Fibroblast of skin of back (primary cell): Measurements from ENCODE around the gene RUFY2.

Experiments
- DNase-seq: peaks from one replicate; pipeline ENCODE4 v3.0.0-alpha.2; 2013

RUFY2 gene

GRCh38 chr10:68364101-68364886 is 42.8 kb downstream of the RUFY2 start:
- no peak for DNase-seq

DNA sequence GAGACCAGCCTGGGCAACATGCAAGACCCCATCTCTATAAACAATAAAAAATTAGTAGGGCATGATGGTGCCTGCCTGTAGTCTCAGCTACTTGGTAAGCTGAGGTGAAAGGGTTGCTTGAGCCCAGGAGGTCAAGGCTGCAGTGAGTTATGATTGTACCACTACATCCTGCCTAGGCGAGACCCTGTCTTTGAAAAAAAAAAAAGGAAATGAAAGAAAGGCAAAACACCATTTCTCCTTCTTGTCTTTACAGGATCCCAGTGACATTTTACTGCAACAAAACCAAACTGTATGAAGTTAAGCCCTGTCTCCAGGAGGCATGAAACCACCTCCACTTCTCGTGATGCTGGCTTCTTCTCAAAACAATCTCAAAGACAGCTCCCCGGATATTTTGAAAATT is 44.5 kb downstream of the RUFY2 start:
- no peak for DNase-seq

DNA sequence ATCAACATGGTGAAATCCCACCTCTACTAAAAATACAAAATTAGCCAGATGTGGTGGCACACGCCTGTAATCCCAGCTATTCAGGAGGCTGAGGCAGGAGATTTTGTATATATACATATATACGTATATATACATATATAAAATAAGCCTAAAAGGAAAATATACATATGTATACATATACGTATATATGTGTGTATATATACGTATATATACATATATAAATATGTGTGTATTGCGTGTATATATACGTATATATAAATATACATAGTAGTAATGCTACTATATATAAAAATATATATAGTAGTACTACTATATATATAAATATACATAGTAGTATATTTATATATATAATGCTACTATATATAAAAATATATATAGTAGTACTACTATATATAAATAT is 47.9 kb downstream of the RUFY2 start:
- DNase-seq: no peak

GRCh38 chr10:68353537-68353936 is 53.5 kb downstream of the RUFY2 start:
- no peak for DNase-seq

DNA sequence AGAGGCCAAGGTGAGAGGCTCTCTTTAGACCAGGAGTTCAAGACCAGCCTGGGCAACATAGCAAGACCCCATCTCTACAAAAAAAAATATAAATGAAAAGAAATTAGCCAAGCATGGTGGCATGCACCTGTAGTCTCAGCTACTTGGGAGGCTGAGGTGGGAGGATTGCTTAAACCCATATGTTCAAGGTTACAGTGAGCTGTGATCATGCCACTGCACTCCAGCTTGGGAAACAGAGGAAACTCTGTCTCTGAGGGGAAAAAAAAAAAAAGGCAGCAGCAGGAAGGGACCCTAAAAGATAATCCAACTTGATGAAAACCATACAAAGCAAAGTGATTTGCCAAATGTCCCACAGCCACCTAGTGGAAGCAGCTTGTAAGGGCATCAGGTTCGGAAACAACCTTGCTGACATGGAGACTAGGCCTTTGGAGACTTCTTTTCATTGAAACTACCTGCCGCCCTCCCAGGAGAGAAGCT is 58.8 kb downstream of the RUFY2 start:
- DNase-seq: peak; percentile 48

GRCh38 chr10:68346774-68347173 is 60.3 kb downstream of the RUFY2 start:
- DNase-seq: no peak

DNA sequence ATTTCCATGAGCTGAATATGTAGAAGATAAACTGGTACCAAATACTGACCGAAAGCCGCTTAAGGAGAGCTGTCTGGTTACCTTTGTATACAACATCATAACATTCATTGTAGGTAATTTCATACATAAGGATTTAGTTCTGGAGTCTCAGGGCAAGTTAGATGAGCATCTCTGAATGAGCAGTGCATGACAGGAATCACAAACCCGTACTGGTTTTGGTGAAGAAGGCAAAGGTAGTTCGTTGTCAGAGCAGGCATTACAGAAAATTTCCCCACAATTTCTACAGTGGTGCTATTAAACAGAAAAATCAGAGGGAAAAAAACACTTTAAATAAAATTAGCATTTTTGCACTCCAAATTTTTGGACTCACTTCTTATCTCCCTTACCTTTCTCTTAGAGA is 61.5 kb downstream of the RUFY2 start:
- DNase-seq: no peak

DNA sequence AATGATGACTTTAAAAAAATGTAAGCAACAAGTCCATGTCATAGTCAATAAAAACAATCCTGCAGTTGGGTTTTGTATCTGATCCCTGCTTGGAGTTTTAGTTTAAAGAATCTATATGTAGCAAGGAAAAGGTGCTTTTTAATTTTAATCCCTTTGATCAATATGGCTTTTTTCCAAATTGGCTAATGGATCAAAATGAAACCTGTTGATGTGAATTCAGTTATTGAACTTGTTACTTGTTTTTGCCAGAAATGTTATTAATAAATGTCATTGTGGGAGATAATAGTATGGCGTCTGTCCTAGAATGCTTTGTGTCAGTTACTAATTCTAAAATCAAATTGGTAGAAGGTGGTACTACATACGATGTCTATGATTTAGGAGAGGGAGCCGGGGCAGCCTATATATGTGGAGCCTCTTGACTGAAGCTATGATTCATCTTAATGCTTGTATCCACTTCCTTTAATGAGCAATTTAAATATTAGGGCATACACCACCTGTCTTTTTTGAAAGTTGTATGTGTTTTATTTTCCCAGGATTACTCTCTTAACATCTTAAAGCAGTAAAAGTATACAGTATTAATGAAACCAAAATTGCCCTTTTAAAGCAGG is 64.1 kb downstream of the RUFY2 start:
- no peak for DNase-seq

- DNase-seq: no peak
These were observed 66.6 kb downstream of the RUFY2 start for GRCh38 chr10:68340358-68341080.

DNA sequence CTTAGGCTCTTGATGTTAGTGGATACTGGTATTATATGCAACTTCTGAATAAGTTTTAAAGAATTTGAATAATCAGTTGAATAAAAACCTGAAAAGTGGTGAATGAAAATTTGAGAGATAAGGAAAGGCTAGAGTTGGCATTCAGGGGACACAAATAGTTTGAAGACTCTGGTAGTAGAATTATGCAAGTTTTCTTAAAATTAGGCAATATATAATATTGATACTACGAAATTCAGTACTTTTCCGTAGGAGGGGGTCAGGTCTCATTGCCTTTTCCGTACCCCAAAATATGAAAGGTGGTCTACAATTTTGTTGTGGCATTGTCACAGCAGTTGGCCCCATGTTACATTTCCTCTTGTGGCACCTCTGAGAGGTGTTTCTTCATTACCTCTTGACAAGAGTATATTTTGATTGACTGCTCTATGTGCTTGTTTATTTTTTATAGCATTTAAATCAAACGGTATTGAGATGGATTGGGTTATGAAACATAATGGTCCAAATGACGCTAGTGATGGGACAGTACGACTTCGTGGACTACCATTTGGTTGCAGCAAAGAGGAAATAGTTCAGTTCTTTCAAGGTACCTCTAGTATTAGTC is 70.2 kb downstream of the RUFY2 start:
- no peak for DNase-seq

GRCh38 chr10:68334672-68335467 is 72.2 kb downstream of the RUFY2 start:
- no peak for DNase-seq

DNA sequence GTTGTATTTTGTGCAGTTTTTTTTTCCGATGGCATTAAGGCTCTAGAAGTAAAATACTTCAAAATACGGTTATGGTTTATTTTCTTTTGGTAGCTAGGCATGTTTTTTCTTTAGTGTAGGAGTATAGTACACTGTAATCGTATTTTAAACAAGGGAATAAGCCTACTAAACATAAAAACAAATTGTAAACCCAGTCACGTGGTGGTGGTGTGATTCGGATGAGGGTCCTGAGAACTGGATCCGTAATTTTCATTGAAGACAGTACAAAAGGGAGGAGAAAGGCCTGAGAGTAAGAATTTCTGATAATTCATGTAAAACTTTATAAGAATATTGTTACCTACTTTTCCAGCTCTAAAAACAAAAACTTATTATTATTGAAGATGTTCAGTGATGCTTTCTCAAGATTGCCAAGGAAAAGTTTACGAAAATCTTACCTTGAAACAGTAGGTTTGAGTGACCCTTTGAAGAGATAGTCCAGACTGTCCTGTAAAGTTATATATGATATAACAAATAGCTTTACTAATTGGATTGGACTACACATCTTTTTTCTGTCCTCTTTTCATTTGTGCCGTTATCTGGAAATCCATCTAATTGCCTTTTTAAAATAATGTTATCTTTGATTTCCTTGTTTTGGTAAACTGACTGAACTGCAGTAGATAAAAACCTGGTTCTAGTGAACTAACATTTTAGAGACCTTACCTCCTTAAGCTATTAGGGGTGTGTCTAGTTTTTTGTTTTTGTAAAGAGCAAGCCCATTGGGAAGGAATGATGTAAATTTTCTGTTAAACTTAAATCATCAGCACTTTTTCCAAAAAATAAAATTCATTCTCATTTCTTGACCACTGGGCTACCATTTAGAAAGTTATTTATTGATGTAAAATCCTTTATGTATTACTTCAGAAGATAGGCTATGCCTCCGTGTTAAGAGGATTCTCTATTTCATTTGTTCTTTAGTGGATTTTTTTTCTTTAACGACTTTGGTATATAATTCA is 73.3 kb downstream of the RUFY2 start:
- DNase-seq: no peak

GRCh38 chr10:68333058-68333395 is 74.0 kb downstream of the RUFY2 start:
- DNase-seq: no peak

- peak; percentile 86 for DNase-seq
These were observed 74.6 kb downstream of the RUFY2 start, which contains the start of gene PBLD for GRCh38 chr10:68332259-68333057. PBLD (minus strand) TSS chr10:68332928; CDS start chr10:68306844, 26,084 bp downstream.

DNA sequence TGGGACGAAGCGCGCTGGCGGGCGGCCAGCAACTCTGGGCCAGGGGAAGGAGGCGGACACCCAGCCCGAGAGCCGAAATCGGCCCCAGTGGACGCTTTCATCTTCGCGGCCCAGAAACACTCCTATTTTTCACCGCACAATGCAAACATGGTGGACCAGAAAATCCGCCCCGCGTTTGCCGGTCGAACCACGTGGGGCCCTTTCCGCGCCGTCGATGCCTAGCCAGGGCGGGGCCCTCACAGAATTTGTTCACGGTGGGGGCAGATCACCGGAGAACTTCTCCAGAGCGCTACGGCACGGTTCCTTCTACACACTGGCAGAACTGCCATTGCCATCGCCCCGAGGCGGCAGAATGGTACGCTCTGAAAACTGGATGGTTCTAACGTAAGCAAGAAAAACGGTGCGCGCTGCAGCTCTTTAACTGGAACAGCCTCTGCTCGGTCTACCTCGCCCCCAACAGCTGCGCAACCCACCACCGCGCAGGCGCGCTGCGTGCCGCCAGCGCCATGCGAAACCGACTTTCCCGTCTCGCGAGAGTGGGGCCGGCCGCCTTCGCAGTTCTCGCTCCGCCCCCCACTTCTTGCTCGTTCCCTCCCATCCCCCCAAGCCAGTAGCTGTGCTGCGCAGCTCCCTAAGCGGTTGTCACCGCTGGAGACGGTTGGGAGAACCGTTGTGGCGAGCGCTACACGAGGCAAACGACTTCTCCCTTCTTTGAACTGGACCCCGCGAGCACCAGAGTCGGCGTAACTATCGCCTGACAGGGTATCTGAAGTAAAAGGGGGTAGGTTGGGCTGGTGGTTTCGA is 75.4 kb downstream of the RUFY2 start, which contains the start of gene HNRNPH3:
HNRNPH3 (plus strand) TSS at position 610 of the 804 bp plus-strand sequence. CDS start 5,158 bp downstream, outside the sequence.
- DNase-seq: peak; percentile 96

DNA sequence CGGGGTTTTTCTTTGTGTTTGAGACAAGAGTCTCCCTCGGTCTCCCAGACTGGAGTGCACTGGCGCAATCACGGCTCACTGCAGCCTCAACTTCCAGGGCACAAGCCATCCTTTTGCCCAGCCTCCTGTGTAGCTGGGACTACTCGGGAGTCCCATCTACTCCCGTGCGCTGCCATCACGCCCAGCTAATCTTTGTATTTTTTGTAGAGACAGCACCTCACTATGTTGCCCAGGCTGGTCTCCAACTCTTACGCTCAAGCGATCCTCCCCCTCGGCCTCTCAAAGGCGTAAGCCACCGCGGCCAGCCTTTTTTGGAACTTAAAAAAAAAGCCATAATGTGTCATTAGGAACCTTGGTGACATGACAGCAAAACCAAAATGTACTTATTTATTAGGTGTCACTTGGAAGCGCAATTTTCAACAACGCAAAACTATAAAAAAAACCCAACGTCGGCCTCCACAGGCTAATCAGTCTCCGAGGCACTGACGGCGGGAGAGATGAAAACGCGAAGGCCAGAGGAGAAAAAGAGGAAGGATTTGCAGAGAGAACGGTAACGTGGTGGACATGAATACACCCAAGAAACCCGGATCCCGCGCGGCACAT is 76.1 kb downstream of the RUFY2 start:
- DNase-seq: no peak

GRCh38 chr10:68329506-68329861 is 77.6 kb downstream of the RUFY2 start:
- DNase-seq: no peak

DNA sequence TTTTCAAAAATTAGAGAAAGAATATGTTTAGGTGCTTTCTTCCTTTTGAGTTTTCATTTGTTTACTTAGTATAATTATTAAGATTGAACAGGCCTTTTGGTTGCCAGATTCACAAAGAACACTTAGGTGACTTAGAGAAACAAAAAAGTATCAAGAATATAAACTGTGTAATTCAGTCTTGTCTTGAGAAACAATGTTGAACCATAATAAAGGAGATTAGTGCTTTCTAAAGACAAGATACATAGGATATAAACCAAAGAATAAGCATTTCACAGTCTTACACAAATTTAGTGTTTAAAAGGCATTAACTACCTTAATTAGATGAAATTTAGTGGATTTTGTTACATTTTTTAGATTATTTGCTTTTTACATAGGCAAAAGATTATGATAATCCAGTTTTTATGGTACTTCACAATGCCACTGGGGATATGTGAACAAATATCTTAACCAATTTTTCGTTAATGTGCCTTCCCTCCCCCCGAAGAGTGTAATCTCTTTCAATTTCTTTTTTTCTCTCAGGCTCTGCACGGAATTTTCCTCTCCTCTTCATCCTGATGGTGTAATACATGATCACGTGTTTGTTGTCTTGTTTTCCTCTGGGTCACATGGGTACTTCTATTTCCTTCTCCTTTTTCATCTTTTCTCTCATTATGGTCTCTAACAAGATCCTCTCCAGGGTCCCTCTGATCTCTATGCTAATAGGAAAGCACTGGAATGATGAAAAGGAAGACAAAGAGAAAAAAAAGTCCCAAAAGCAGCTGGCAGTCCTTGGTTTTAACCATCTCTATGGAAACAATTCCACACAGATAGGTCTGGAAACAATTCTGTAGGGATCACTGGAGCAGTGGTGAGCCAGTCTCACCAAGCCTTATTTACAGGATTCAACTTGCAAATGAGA is 78.9 kb downstream of the RUFY2 start:
- peak; percentile 54 for DNase-seq
